HG03196 (cell line): Measurements from ENCODE around the gene FTL.
"Not testable (repeated sequence)": the region's sequence is repeated elsewhere in the genome, so short reads cannot be mapped to it uniquely, and the experiment has no call there.

Experiments
- ATAC-seq: cut with Tn5 transposase; IDR thresholded peaks from one replicate; pipeline ENCODE4 v1.9.1; 2021; ENCODE audit not compliant: unreplicated experiment

The FTL gene

GRCh38 chr19:48965040-48965805 is at the start of gene FTL:
TSS of gene FTL (plus strand) at chr19:48965309. CDS start at chr19:48965508, 199 bp downstream.
- ATAC-seq, result peak; percentile 59

- ATAC-seq, result no peak
Observed at GRCh38 chr19:48915757-48916156, 49.4 kb upstream of the FTL start.

- ATAC-seq, result no peak
Observed at GRCh38 chr19:48918071-48918470, 47.0 kb upstream of the FTL start.

- ATAC-seq, result no peak
Observed at GRCh38 chr19:48918801-48919247, 46.3 kb upstream of the FTL start.

- ATAC-seq, result not testable (repeated sequence)
Observed at GRCh38 chr19:48919271-48919670, 45.8 kb upstream of the FTL start.

- ATAC-seq, result no peak
Observed at GRCh38 chr19:48920949-48921348, 44.2 kb upstream of the FTL start.

GRCh38 chr19:48921721-48922500 is 43.2 kb upstream of the FTL start:
- ATAC-seq, result no peak

GRCh38 chr19:48922548-48923490 is 42.3 kb upstream of the FTL start:
- ATAC-seq, result no peak

- ATAC-seq, result no peak
Observed at GRCh38 chr19:48925240-48925843, 39.8 kb upstream of the FTL start.

- not testable (repeated sequence) for ATAC-seq
Observed at GRCh38 chr19:48925890-48926289, 39.2 kb upstream of the FTL start.

GRCh38 chr19:48926909-48927308 is 38.2 kb upstream of the FTL start:
- no peak for ATAC-seq

- not testable (repeated sequence) for ATAC-seq
Observed at GRCh38 chr19:48927692-48928091, 37.4 kb upstream of the FTL start.

- no peak for ATAC-seq
Observed at GRCh38 chr19:48928164-48929025, 36.7 kb upstream of the FTL start.

GRCh38 chr19:48933382-48933932 is 31.7 kb upstream of the FTL start, which contains the start of gene DHDH:
TSS of gene DHDH (plus strand) at chr19:48933699. CDS start at chr19:48933722, 23 bp downstream.
- ATAC-seq, result no peak

GRCh38 chr19:48934837-48935236 is 30.3 kb upstream of the FTL start:
- no peak for ATAC-seq

GRCh38 chr19:48935864-48936263 is 29.2 kb upstream of the FTL start:
- no peak for ATAC-seq

GRCh38 chr19:48938256-48938655 is 26.9 kb upstream of the FTL start:
- ATAC-seq, result no peak

GRCh38 chr19:48940902-48941301 is 24.2 kb upstream of the FTL start:
- ATAC-seq, result no peak

- no peak for ATAC-seq
Observed at GRCh38 chr19:48943081-48943480, 22.0 kb upstream of the FTL start.
